Panc1 (cell line): Measurements from ENCODE around the gene GJA3. TPM values are rescaled to one million over a fixed set of nuclear protein-coding genes. Genes with fewer than 3 reads are reported as not detected.

Source experiments
- ATAC-seq: fragments of 200-7000 bp; cut with Tn5 transposase; 2 replicates; pipeline ENCODE4 v1.9.1; 2020; ENCODE audit warnings: mild to moderate bottlenecking, moderate library complexity
- BruUV-seq: library from RNA; stranded (reverse); fragments of 400-500 nt; replicated peaks from 2 replicates; lab custom pipeline; 2021; lab: Mats Ljungman, UMichigan
- CTCF ChIA-PET: fragments of 300-600 bp; sonication (Branson Sonifier 250); formaldehyde crosslinking; loops from one replicate; lab custom pipeline; 2022; ENCODE audit warnings: antibody characterized with exemption; lab: Charles Lee
- POLR2A ChIA-PET: fragments of 300-600 bp; sonication (Branson Sonifier 250); formaldehyde crosslinking; loops from one replicate; lab custom pipeline; 2022; ENCODE audit warnings: antibody characterized with exemption; lab: Charles Lee
- DNase-seq: peaks from one replicate; pipeline ENCODE4 v3.0.0-alpha.2; 2010; ENCODE audit warnings: low read depth, low spot score
- H3K27ac ChIP-seq: 2 replicates; pipeline ENCODE4 v1.5.1; 2011; ENCODE audit warnings: mild to moderate bottlenecking, low read length, inconsistent platforms
- H3K27me3 ChIP-seq: fragments of 200-500 bp; sonication (Bioruptor generic); 2 replicates; pipeline ENCODE4 v1.6.0; 2014; ENCODE audit warnings: low read length, inconsistent platforms; ENCODE audit not compliant: control insufficient read depth, insufficient read depth
- H3K36me3 ChIP-seq: fragments of 200-500 bp; sonication (Bioruptor generic); 2 replicates; pipeline ENCODE4 v1.5.1; 2014; ENCODE audit warnings: inconsistent platforms, mild to moderate bottlenecking, low read length, moderate library complexity; ENCODE audit not compliant: control insufficient read depth, insufficient read depth
- H3K4me1 ChIP-seq: 2 replicates; pipeline ENCODE4 v1.5.1; 2011; ENCODE audit warnings: inconsistent platforms, mild to moderate bottlenecking, low read length, moderate library complexity; ENCODE audit not compliant: control insufficient read depth, insufficient read depth
- H3K4me3 ChIP-seq, 2 experiments: 2 replicates each; pipeline ENCODE4 v1.5.1; 2011 to 2012; ENCODE audit warnings: low read depth in 2 of 2, low read length in 2 of 2, mild to moderate bottlenecking in 2 of 2, inconsistent platforms in 1 of 2, moderate library complexity in 1 of 2
- H3K9me3 ChIP-seq: fragments of 200-500 bp; sonication (Bioruptor generic); 2 replicates; pipeline ENCODE4 v1.5.1; 2014; ENCODE audit warnings: low read depth, mild to moderate bottlenecking, inconsistent platforms, low read length, moderate library complexity; ENCODE audit not compliant: control insufficient read depth, insufficient read depth
- CTCF ChIP-seq: fragments of 450-650 bp; IDR thresholded peaks from 2 replicates; pipeline ENCODE4 v1.5.1; 2017; ENCODE audit warnings: mild to moderate bottlenecking
- POLR2AphosphoS5 ChIP-seq: IDR thresholded peaks from 2 replicates; pipeline ENCODE4 v1.6.1; 2012; ENCODE audit warnings: mild to moderate bottlenecking, low read depth, low read length, moderate library complexity
- REST ChIP-seq, 2 experiments: IDR thresholded peaks; 2 replicates each; pipeline ENCODE4 v1.6.1; 2011 to 2012; ENCODE audit warnings: low read depth in 2 of 2, control low read depth in 1 of 2, low read length in 1 of 2, mild to moderate bottlenecking in 1 of 2, moderate library complexity in 1 of 2; ENCODE audit not compliant: insufficient read depth in 1 of 2
- SIN3A ChIP-seq: IDR thresholded peaks from 2 replicates; pipeline ENCODE4 v1.6.1; 2012; ENCODE audit warnings: low read depth, mild to moderate bottlenecking, low read length, moderate library complexity, borderline replicate concordance; ENCODE audit not compliant: insufficient read depth
- TCF7L2 ChIP-seq: IDR thresholded peaks from 2 replicates; pipeline ENCODE4 v1.6.1; 2011; ENCODE audit warnings: mild to moderate bottlenecking, low read depth, low read length, inconsistent platforms
- in situ Hi-C: cut with HindIII; loops from 2 replicates; pipeline ENCODE4 v1.10.0; 2016; ENCODE audit warnings: low sequenced_read_pairs, low pct_unique_long_range_greater_than_20kb
- intact Hi-C: fragments of 100-400 bp; cut with micrococcal nuclease; formaldehyde crosslinking; loops from one replicate; pipeline ENCODE4 v1.10.0; 2022; ENCODE audit not compliant: unreplicated experiment
- total RNA-seq: library from RNA; stranded (reverse); gene quantifications from one replicate; pipeline ENCODE4 v1.2.1, GENCODE V29; 2021; ENCODE audit not compliant: unreplicated experiment

GJA3 gene
- total RNA-seq, 1 experiment from 2014 or later = 11.6 TPM

GRCh38 chr13:20186771-20187170 is 25.9 kb upstream of the GJA3 start:
- H3K36me3 ChIP-seq = no peaks in the 10 kb centered on the region; the same call in 1 of the 2 replicates
- no TSS peak for BruUV-seq
- ATAC-seq (no peak), DNase-seq (no peak)
- CTCF ChIA-PET = no interaction called here
- H3K27ac ChIP-seq = no peak overlapping the region
- POLR2A ChIA-PET = no interaction called here
- in situ Hi-C loops (no loop called here), intact Hi-C loops (no loop called here)
- no peak overlapping the region for H3K4me3 ChIP-seq
- no peaks in the 10 kb centered on the region for H3K27me3 ChIP-seq
- no peaks in the 10 kb centered on the region; the same call in none of the 2 replicates for H3K4me1 ChIP-seq
- TF ChIP-seq POLR2AphosphoS5 (no peak), CTCF (no peak), REST (IDR thresholded peaks at IDR 0.05; ENCODE audit: insufficient read depth in 1 of 2, low read depth in 2 of 2, low read length in 1 of 2) (no peak), TCF7L2 (no peak), SIN3A (no peak)
- no peaks in the 10 kb centered on the region for H3K9me3 ChIP-seq

GRCh38 chr13:20185366-20186056 is 24.7 kb upstream of the GJA3 start:
- intact Hi-C loops (no loop called here), in situ Hi-C loops (no loop called here)
- TF ChIP-seq TCF7L2 = no peak
- no peak for TF ChIP-seq SIN3A
- no peak for TF ChIP-seq REST (IDR thresholded peaks at IDR 0.05; ENCODE audit: insufficient read depth in 1 of 2, low read depth in 2 of 2, low read length in 1 of 2)
- TF ChIP-seq POLR2AphosphoS5 = no peak
- TF ChIP-seq CTCF = no peak
- ATAC-seq (no peak), DNase-seq (no peak)
- ChIA-PET POLR2A (no interaction called here), CTCF (interaction anchor here (0.9 kb wide), 1 partner anchor 11 kb away, joined by 4 read pairs; no protein-coding TSS in a partner anchor)
- BruUV-seq = no TSS peak
- no peak overlapping the region for H3K27ac ChIP-seq
- no peaks in the 10 kb centered on the region; the same call in 1 of the 2 replicates for H3K4me1 ChIP-seq
- H3K27me3 ChIP-seq = no peaks in the 10 kb centered on the region
- H3K4me3 ChIP-seq = no peak overlapping the region
- H3K9me3 ChIP-seq = no peaks in the 10 kb centered on the region
- no peaks in the 10 kb centered on the region; the same call in 1 of the 2 replicates for H3K36me3 ChIP-seq
